Ascending aorta (tissue), 2 donors: ENCODE results near the gene PIP5K1B. TPM values are rescaled to one million over a fixed set of nuclear protein-coding genes. Genes with fewer than 3 reads are reported as not detected.

Experiments used
- DNase-seq, 2 donors: peaks; one replicate each; pipeline ENCODE4 v3.0.0-alpha.2; 2019; ENCODE audit warnings: low spot score in 2 of 2
- H3K27ac ChIP-seq, 2 donors: fragments of 200-600 bp; sonication (generic); one replicate each; pipeline ENCODE4 v1.5.1; 2016 to 2017; ENCODE audit warnings: mild to moderate bottlenecking in 1 of 2
- H3K27me3 ChIP-seq: fragments of 200-600 bp; sonication (generic); one replicate; pipeline ENCODE4 v1.5.1; 2017
- H3K36me3 ChIP-seq, 2 donors: fragments of 200-600 bp; sonication (generic); one replicate each; pipeline ENCODE4 v1.5.1; 2016
- H3K4me1 ChIP-seq, 2 donors: fragments of 200-600 bp; sonication (generic); one replicate each; pipeline ENCODE4 v1.5.1; 2016 to 2017; ENCODE audit warnings: mild to moderate bottlenecking in 1 of 2
- H3K4me3 ChIP-seq, 2 donors: fragments of 200-600 bp; sonication (generic); one replicate each; pipeline ENCODE4 v1.5.1; 2016 to 2017; ENCODE audit warnings: mild to moderate bottlenecking in 1 of 2
- H3K9me3 ChIP-seq, 2 donors: fragments of 200-600 bp; sonication (generic); one replicate each; pipeline ENCODE4 v1.5.1; 2016
- CTCF ChIP-seq, 3 experiments: fragments of 200-600 bp in 2 of 3; fragments of 450-650 bp in 1 of 3; sonication (generic) in 2 of 3; IDR thresholded peaks; one replicate each; pipeline ENCODE4 v1.5.1; 2016 to 2019; ENCODE audit warnings: antibody characterized with exemption in 3 of 3, mild to moderate bottlenecking in 1 of 3, moderate library complexity in 1 of 3
- intact Hi-C: fragments of 100-400 bp; cut with DNase I; formaldehyde crosslinking; loops from one replicate; pipeline ENCODE4 v1.15.1; 2023
- total RNA-seq: library from RNA; depleted of rRNA; stranded (reverse); fragments of >200 nt; gene quantifications from one replicate; pipeline ENCODE4 v1.1.0, GENCODE V29; 2016

The PIP5K1B gene
- total RNA-seq, 1 donor from 2014 or later, result 0.85 TPM

GRCh38 chr9:68961587-68961986, 256.5 kb downstream of the PIP5K1B start:
- H3K36me3 ChIP-seq, result no peaks in the 10 kb centered on the region
- no peaks in the 10 kb centered on the region for H3K4me1 ChIP-seq
- no peak overlapping the region for H3K4me3 ChIP-seq
- no peaks in the 10 kb centered on the region for H3K9me3 ChIP-seq
- intact Hi-C loops, result no loop called here
- TF ChIP-seq CTCF (IDR thresholded peaks at IDR 0.05), result no peak
- no peak for DNase-seq
- H3K27ac ChIP-seq, result no peak overlapping the region
- no peaks in the 10 kb centered on the region for H3K27me3 ChIP-seq

DNA sequence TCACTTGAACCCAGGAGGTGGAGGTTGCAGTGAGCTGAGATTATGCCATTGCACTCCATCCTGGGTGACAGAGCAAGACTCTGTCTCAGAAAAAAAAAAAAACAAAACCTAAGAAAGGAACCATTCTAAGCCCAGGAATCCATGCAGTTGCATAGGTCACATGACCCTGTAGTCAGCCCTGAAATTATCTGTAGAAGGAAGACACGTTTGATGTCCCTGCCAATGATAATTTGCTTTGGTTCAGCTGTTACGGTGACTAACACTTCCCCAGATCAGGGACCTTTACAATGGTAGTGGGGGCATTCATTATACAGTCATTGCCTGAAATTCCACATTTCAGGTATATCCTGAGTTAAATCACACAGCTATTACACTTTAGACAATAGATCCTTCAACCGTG, 258.4 kb downstream of the PIP5K1B start:
- H3K36me3 ChIP-seq, result no peaks in the 10 kb centered on the region
- no peak overlapping the region for H3K27ac ChIP-seq
- DNase-seq, result no peak
- no peak overlapping the region for H3K4me3 ChIP-seq
- H3K4me1 ChIP-seq, result no peaks in the 10 kb centered on the region
- H3K27me3 ChIP-seq, result no peaks in the 10 kb centered on the region
- no peak for TF ChIP-seq CTCF (IDR thresholded peaks at IDR 0.05)
- intact Hi-C loops, result no loop called here
- no peaks in the 10 kb centered on the region for H3K9me3 ChIP-seq

- H3K27ac ChIP-seq, result no peak overlapping the region
- H3K9me3 ChIP-seq, result no peaks in the 10 kb centered on the region
- H3K4me1 ChIP-seq, result no peaks in the 10 kb centered on the region
- DNase-seq, result no peak
- H3K36me3 ChIP-seq, result no peaks in the 10 kb centered on the region
- H3K27me3 ChIP-seq, result no peaks in the 10 kb centered on the region
- no peak overlapping the region for H3K4me3 ChIP-seq
- intact Hi-C loops, result no loop called here
- TF ChIP-seq CTCF (IDR thresholded peaks at IDR 0.05), result no peak
These were observed 259.1 kb downstream of the PIP5K1B start for GRCh38 chr9:68964102-68964541.

GRCh38 chr9:68964765-68965164, 259.7 kb downstream of the PIP5K1B start:
- no peak for DNase-seq
- H3K4me1 ChIP-seq, result no peaks in the 10 kb centered on the region
- intact Hi-C loops, result no loop called here
- no peaks in the 10 kb centered on the region for H3K27me3 ChIP-seq
- H3K27ac ChIP-seq, result no peak overlapping the region
- TF ChIP-seq CTCF (IDR thresholded peaks at IDR 0.05), result no peak
- H3K4me3 ChIP-seq, result no peak overlapping the region
- H3K9me3 ChIP-seq, result no peaks in the 10 kb centered on the region
- H3K36me3 ChIP-seq, result no peaks in the 10 kb centered on the region

GRCh38 chr9:68966496-68966944, 261.5 kb downstream of the PIP5K1B start:
- intact Hi-C loops, result no loop called here
- Histone ChIP-seq H3K4me3 (no peak overlapping the region), H3K27ac (no peak overlapping the region), H3K4me1 (no peaks in the 10 kb centered on the region), H3K27me3 (no peaks in the 10 kb centered on the region), H3K9me3 (no peaks in the 10 kb centered on the region), H3K36me3 (no peaks in the 10 kb centered on the region)
- TF ChIP-seq CTCF (IDR thresholded peaks at IDR 0.05), result no peak
- DNase-seq, result no peak

GRCh38 chr9:68967800-68968199, 262.8 kb downstream of the PIP5K1B start:
- Histone ChIP-seq H3K4me1 (no peaks in the 10 kb centered on the region), H3K9me3 (no peaks in the 10 kb centered on the region), H3K27me3 (no peaks in the 10 kb centered on the region), H3K4me3 (no peak overlapping the region), H3K27ac (no peak overlapping the region), H3K36me3 (no peaks in the 10 kb centered on the region)
- intact Hi-C loops, result no loop called here
- DNase-seq, result no peak
- TF ChIP-seq CTCF (IDR thresholded peaks at IDR 0.05), result no peak
